GM18520 (cell line): ENCODE measurements around the gene ATP13A1.
"Not testable (repeated sequence)": the region's sequence is repeated elsewhere in the genome, so short reads cannot be mapped to it uniquely, and the experiment has no call there.

Experiments
- ATAC-seq: cut with Tn5 transposase; IDR thresholded peaks from one replicate; pipeline ENCODE4 v1.9.1; 2021; ENCODE audit not compliant: unreplicated experiment

ATP13A1 gene

DNA sequence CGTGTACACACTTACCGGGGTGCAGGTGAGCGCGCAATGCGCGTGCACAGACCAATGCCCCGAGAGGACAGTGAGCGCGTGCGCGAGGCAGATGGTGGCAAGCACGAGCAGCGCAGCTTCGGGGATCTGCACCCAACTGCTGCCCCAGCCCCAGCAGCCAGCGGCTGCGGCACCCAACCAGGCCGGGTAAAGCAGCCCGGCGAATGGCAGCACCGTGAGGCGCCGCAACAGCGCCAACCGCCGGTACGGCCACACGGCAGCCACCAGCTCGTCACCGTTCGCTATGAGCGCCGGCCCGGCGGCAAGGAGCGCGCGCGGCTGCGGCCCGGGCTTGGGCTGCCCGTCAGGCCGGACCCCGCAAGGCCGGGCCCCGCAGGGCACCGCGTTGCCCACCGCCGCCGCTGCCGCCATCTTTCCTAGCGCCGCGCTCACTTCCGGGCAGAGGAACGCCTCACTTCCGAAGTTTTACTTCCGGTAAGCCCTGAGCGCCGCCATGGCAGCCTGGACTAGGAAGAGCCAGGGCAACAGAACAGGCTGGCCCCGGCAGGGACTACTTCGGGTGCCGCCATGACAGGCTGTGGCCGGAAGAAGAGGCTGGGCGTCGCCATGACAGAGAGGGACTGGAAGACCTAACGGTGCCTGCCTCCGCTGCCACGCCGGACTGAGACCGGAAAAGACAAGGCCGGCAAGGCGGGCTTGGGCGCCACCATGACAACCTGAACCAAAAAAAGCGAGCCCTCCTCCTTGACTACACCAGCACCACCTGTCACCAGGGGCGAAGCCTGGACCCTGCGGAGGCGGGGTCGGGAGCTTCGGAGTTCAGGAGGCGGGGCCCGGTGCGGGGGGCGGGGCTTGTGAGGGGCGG is at the start of gene ATP13A1:
TSS of gene ATP13A1 (minus strand) at position 421 of the 865 bp plus-strand sequence. CDS start at position 411, 10 bp downstream.
- peak; percentile 54 for ATAC-seq

DNA sequence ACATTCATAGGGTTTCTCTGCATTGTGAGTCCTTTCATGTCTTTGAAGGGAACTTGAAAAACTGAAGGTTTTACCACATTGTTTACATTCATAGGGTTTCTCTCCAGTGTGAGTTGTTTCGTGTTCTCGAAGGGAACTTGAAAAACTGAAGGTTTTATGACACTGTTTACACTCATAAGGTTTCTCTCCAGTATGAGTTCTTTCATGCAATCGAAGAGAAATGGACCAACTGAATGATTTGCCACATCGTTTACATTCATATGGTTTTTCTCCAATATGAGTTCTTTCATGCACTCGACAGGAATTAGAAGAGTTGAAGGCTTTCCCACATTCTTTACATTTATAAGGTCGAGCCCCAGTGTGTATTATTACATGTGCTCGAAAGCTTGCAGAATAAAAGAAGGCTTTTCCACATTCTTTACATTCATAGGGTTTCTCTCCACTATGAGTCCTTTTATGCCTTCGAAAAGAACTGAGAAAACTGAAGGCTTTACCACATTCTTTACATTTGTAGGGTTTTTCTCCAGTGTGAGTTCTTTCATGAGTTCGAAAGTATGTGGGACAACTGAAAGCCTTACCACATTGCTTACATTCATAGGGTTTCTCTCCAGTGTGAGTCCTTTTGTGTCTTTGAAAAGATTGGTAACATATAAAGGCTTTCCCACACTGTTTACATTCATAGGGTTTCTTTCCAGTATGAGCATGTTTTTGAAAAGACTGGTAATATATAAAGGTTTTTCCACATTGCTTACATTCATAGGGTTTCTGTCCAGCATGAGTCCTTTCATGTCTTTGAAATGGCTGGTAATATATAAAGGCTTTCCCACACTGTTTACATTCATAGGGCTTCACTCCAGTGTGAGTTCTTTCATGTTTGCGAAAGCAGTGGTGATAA is 48.7 kb upstream of the ATP13A1 start:
- no peak for ATAC-seq

DNA sequence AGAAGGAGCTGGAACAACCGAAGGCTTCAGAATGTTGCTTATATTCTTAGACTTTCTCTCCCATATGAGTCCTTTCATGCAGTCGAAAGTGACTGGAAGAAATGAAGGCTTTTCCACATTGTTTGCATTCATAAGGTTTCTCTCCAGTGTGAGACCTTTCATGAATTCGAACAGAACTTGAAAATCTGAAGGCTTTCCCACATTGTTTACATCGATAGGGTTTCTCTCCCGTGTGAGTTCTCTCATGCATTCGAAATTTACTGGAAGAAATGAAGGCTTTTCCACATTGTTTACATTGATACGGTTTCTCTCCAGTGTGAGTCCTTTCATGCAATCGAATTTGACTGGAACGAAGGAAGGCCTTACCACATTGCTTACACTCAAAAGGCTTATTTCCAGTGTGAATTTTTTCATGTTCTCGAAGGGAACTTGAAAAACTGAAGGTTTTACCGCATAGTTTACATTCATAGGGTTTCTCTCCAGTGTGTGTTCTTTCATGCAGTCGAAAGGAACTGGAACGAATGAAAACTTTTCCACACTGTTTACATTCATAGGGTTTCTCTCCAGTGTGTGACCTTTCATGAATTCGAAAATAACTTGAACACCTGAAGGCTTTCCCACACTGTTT is 47.9 kb upstream of the ATP13A1 start:
- no peak for ATAC-seq

DNA sequence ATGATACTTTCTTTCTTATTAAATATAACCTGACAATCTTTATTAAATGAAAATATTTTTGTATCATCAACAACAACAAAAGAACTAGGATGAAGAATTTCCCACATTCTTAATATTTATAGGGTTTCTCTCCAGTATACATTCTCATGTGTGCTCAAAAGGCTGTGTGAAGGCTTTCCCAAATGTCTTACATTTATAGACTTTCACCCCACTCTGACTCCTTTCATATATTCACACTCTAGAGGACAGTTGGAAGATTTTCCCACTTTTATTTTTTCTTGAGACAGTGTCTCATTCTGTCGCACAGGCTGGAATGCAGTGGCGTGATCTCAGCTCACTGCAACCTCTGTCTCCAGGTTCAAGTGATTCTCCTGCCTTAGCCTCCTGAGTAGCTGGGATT is 47.0 kb upstream of the ATP13A1 start:
- ATAC-seq: no peak

- no peak for ATAC-seq
These were observed 41.4 kb upstream of the ATP13A1 start for GRCh38 chr19:19704836-19705235.

GRCh38 chr19:19700493-19700892 is 37.0 kb upstream of the ATP13A1 start:
- not testable (repeated sequence) for ATAC-seq

- ATAC-seq: no peak
These were observed 34.1 kb upstream of the ATP13A1 start for GRCh38 chr19:19697589-19697988.

DNA sequence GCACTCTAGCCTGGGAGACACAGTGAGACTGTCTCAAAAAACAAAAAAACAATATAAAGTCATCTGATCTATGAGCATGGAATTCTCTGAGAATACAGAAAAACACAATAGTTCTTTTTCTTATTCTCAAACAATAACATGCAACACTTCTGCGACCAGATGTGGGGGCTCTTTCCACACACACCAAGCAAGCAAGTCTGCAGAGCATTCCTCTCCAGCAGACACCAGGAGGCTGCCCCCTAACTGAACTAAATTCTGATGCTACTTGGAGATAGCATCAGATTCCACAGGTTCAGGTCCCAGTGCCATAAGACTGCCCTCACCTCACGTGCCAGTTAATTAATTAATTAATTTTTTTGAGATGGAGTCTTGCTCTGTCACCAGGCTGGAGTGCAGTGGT is 32.9 kb upstream of the ATP13A1 start:
- no peak for ATAC-seq

GRCh38 chr19:19691683-19692082 is 28.2 kb upstream of the ATP13A1 start:
- ATAC-seq: no peak

DNA sequence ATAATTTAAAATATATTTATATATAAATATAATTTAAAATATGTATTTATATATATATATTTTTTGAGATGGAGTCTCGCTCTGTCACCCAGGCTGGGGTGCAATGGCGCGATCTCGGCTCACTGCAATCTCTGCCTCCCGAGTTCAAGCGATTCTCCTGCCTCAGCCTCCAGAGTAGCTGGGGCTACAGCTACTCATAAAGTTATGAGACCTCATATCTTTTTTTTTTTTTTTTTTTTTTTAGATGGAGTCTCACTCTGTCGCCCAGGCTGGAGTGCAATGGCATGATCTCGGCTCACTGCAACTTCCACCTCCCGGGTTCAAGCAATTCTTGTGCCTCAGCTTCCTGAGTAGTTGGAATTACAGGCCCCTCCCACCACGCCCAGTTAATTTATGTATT is 25.5 kb upstream of the ATP13A1 start:
- ATAC-seq: not testable (repeated sequence)

- ATAC-seq: no peak
These were observed 23.6 kb upstream of the ATP13A1 start for GRCh38 chr19:19687090-19687489.

DNA sequence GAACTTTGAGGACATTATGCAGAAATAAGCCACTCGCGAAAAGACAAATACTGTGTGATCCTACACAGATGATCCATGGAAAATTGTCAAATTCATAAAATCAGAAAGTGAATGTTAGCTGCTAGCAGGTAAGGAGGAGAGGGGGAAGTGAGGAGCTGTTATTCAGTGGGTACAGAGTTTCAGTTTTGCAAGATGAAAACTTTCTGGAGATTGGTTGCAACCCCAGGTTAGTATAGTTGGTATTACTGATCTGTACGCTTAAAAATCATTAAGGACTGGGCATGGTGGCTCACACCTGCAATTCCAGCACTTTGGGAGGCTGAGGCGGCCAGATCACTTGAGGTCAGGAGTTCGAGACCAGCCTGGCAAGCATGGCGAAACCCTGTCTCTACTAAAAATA is 23.1 kb upstream of the ATP13A1 start:
- no peak for ATAC-seq

GRCh38 chr19:19686119-19686518 is 22.6 kb upstream of the ATP13A1 start:
- ATAC-seq: not testable (repeated sequence)

- ATAC-seq: no peak
These were observed 15.9 kb upstream of the ATP13A1 start for GRCh38 chr19:19679176-19680073.

DNA sequence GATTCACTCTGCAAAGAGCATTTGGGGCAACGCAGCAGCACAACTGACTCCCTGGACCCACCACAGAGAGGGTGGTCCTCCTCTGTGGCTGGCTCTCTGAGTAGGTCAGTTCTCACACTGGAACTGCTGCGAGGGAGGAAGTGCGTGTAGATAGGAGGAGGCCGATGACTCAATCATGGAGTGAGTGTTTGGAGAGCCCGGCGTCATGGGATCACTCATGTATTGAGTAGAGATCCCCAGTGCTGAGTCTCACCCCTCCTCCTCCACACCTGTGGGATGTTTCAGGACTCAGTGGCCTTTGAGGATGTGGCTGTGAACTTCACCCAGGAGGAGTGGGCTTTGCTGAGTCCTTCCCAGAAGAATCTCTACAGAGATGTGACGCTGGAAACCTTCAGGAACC is 14.1 kb upstream of the ATP13A1 start:
- ATAC-seq: no peak

DNA sequence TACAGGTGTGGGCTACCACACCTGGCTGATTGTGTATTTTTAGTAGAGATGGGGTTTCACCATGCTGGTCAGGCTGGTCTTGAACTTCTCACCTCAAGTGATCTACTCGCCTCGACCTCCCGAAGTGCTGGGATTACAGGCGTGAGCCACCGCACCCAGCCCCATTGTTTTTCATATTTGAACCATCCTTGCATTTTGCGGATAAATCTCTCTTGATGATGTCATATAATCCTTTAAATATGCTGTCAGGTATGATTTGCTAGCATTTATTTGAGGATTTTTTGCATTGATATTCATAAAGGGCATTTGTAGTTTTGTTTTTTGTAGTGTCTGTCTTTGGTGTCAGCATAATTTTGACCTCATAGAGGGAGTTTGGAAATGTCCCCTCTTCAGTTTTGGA is 10.8 kb upstream of the ATP13A1 start:
- ATAC-seq: no peak

DNA sequence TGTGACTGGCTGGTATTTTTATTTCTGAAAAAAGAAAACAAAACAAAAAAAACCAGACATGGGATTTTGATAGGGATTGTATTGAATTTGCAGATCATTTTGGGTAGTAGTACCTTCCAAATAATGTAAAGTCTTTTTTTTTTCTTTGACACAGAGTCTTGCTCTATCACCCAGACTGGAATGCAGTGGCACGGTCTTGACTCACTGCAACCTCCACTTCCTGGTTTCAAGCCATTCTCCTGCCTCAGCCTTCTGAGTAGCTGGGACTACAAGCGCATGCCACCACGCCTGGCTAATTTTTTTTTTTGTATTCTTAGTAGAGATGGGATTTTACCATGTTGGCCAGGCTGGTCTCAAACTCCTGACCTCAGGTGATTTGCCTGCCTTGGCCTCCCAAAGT is 9.3 kb upstream of the ATP13A1 start:
- ATAC-seq: no peak

DNA sequence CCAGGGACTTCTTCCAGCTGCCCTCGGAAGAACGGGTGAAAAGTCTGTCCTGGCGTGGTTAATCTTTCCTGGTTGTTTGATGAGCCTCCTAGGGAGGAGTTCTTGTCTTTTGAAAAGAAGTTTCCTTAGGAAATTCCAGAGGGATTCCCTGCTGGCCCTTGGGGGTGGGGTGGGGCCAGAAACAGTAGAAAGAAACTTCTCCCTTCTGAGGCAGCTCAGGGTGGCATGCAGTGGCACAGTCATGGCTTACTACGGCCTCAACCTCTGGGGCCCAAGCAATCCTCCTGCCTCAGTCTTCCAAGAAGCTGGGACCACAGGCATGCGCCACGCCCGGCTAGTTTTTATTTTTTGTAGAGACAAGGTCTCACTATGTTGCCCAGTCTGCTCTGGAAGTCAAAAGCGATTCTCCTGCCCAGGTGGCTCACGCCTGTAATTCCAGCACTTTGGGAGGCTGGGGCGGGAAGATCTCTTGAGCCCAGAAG is 6.6 kb upstream of the ATP13A1 start:
- ATAC-seq: no peak

DNA sequence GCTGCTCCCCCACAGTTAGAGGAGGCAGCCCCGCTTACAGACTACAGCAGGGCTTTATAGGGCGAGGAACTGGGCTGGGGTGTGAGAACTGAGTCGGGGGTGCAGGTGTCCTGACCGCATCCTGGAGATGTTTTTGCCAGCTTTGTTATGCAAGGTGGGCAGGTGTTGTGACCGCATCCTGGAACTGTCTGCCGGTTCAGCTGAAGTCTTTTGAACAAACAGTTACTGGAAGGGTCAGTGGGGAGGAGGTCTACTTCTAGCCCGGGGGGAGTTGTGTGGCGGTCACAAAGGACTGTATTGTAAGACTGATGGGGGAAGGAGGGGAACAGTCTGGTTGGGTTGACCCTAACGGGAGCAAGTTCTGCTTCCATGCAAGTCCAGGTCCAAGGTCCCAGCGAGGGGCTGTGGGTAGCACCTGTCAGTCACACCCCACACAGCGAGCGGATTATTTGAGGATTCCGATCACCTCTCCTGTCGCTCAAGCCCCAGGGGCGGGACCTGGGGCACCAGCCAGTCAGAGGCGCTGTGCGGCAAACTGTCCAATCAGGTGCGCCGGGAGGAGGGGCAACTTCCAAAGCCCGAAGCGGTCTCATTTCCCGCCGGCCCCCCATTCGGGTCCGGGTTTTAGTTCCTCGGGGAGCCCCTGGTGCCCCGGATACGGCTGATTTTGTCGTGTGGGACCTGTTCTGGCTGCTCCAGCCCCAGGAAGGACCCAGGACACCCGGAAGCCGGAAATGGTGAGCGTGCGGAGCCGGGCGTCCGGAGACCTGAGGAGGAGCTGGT is 4.9 kb upstream of the ATP13A1 start, which contains the start of gene ZNF101:
TSS of gene ZNF101 (plus strand) at position 610 of the 783 bp plus-strand sequence. CDS start at position 735, 125 bp downstream.
- peak; percentile 67 for ATAC-seq
